ENCODE measurements around the gene FBLN2.

DNA sequence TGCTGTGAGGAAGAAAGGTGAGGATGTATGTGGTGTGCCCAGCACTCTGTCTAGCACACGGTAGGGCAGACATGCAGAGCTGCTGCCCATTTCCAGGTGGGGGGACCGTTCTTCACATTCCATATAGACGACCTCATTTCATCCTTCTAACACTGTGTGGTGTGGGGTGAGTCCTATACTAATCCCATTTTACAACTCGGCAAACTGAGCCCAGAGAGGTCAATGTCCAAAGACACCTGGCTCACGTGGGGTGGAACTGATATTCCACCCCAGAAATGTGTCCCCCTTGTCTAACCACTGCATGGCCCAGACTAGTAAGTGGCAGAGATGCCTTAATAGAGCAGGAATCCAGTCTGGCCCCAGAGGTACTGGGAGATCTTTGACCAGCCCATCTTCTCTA lies 119.2 kb downstream of the FBLN2 start:
- no peak for TF ChIP-seq POLR2AphosphoS5 (IDR thresholded peaks at IDR 0.05)
- TF ChIP-seq, protein P1, sequence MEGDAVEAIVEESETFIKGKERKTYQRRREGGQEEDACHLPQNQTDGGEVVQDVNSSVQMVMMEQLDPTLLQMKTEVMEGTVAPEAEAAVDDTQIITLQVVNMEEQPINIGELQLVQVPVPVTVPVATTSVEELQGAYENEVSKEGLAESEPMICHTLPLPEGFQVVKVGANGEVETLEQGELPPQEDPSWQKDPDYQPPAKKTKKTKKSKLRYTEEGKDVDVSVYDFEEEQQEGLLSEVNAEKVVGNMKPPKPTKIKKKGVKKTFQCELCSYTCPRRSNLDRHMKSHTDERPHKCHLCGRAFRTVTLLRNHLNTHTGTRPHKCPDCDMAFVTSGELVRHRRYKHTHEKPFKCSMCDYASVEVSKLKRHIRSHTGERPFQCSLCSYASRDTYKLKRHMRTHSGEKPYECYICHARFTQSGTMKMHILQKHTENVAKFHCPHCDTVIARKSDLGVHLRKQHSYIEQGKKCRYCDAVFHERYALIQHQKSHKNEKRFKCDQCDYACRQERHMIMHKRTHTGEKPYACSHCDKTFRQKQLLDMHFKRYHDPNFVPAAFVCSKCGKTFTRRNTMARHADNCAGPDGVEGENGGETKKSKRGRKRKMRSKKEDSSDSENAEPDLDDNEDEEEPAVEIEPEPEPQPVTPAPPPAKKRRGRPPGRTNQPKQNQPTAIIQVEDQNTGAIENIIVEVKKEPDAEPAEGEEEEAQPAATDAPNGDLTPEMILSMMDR (IDR thresholded peaks at IDR 0.05) = no peak
